ENCODE results near the gene ZC3H13.

- TF ChIP-seq CTCF (IDR thresholded peaks at IDR 0.05) (no peak), EP300 (IDR thresholded peaks at IDR 0.05) (no peak)
Observed at GRCh38 chr13:45967589-45967988, 85.0 kb downstream of the ZC3H13 start.
